ENCODE data around the gene ABCB6. TPM values are rescaled to one million over a fixed set of nuclear protein-coding genes. Genes with fewer than 3 reads are reported as not detected.

ABCB6 gene
- total RNA-seq (2014; rRNA removed; shearing (Covaris generic)) (25.3 and 35.7 TPM in 2 replicates), polyA plus RNA-seq (2016; fragmentation: Nextera tagmentation; extraction: Ambion mirVana) (21.8 TPM in 2 replicates)

DNA sequence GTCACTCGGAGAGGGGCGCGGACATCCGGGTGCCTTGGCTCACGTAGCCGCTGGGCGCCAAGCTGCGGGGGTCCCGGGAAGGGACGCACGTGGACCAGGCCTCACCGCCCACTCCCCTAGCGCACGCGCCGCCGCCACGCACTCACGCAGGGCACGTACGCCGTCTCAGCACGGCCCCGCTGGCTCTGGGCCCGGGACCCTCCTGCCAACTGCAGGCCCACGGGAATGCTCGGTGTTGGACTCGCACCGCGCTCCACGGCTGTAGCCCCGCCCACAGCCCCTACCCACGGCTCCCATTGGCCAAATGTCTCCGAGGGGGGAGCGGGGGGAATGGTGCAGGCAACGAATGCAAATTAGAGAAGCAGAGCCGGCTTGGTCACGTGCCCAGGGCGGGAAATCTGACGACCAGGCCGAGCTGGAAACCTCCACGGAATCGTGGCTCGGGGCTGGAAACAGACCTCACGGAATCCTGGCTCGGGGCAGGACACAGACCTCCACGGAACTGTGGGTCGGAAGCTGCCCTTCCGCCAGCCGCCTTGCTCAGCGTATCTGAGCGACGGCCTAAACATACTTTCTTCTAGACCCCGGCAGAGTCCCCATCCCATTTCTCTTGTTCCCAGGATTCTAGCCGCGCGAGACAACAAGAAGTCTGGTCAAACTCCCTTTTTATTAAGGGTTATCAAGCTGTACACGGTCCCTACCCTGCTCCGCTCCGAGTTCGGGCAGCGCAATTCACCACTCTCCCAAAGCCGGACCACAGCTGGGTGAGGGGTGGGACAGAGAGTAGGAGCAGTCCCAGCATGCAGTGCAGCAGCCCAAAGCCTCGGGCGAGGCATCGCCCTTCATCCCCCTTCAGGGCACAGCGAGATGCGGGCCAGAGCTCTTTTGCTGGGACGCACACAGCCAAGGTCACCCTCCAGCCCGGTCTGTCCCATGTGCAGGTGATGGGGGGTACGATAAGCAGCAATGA lies at the start of gene ABCB6:
ABCB6 (minus strand) TSS at position 227 of the 970 bp plus-strand sequence. CDS start 285 bp downstream, outside the sequence.
- Histone ChIP-seq H3K36me3 (ENCODE audit: low read depth) (peaks cover 15% of the 10 kb centered on the region), H4K20me1 (ENCODE audit: insufficient read depth) (no peaks in the 10 kb centered on the region), H3K9ac (peak within 1 kb of the TSS; percentile 83), H2AFZ (peak within 1 kb of the TSS; percentile 35), H3K79me2 (ENCODE audit: insufficient read depth) (peaks cover 11% of the 10 kb centered on the region; the same call in 1 of the 2 replicates), H3K4me1 (ENCODE audit: insufficient read depth) (peaks cover 16% of the 10 kb centered on the region), H3F3A (ENCODE audit: insufficient read depth) (peaks cover 17% of the 10 kb centered on the region), H3K9me3 (ENCODE audit: low read depth) (no peaks in the 10 kb centered on the region), H3K9me2 (ENCODE audit: insufficient read depth) (no peaks in the 10 kb centered on the region), H3K4me3 (peak within 1 kb of the TSS; percentile 69), H3K27me3 (replicated peaks; ENCODE audit: insufficient read depth) (no peaks in the 10 kb centered on the region), H3K4me2 (ENCODE audit: unreplicated experiment) (peak within 1 kb of the TSS; percentile 75), H3K27ac (peak within 1 kb of the TSS; percentile 91)
- 6 to 9% methylated on average over 47 to 67 of the region's 71 CpGs for WGBS, 2 experiments (ENCODE audit: low coverage in 1 of 2, low lambda C conversion rate in 2 of 2, missing lambda C conversion rate in 2 of 2)
- TF ChIP-seq EZH2phosphoT487 (IDR thresholded peaks at IDR 0.05; ENCODE audit: insufficient read depth, low read depth) (no peak), EZH2 (IDR thresholded peaks at IDR 0.05; ENCODE audit: insufficient read depth, poor library complexity, severe bottlenecking) (no peak)
- peak; percentile 96 for DNase-seq
- in situ Hi-C loops (cut with MboI) = no loop called here

DNA sequence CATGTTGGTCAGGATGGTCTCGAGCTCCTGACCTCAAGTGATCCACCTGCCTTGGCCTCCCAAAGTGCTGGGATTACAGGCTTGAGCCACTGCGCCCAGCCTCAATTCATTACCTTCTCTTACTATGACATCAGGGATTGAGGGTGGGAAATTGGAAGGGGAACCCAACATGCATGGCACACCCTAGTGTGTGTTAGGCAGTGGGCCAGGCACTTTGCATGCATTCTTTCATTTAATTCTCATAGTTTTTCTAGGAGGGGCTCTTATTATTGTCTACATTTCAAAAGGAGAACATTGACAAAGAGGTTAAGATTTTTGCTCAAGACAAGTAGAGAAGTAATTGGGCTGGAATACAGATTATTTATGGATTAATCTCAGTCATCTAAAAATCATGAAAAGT lies 49.5 kb upstream of the ABCB6 start:
- no peak overlapping the region for H3K27ac ChIP-seq
- no peaks in the 10 kb centered on the region for H3K27me3 ChIP-seq (replicated peaks; ENCODE audit: insufficient read depth)
- H3K9ac ChIP-seq = no peak overlapping the region
- in situ Hi-C loops (cut with MboI) = no loop called here
- H3K4me2 ChIP-seq (ENCODE audit: unreplicated experiment) = no peak overlapping the region
- TF ChIP-seq EZH2 (IDR thresholded peaks at IDR 0.05; ENCODE audit: insufficient read depth, poor library complexity, severe bottlenecking) = no peak
- TF ChIP-seq EZH2phosphoT487 (IDR thresholded peaks at IDR 0.05; ENCODE audit: insufficient read depth, low read depth) = no peak
- WGBS, 2 experiments (ENCODE audit: low coverage in 1 of 2, low lambda C conversion rate in 2 of 2, missing lambda C conversion rate in 2 of 2) = 41 to 54% methylated on average over 2 of the region's 2 CpGs
- peaks cover under 1% of the 10 kb centered on the region; the same call in 1 of the 2 replicates for H3F3A ChIP-seq (ENCODE audit: insufficient read depth)
- no peaks in the 10 kb centered on the region for H3K9me2 ChIP-seq (ENCODE audit: insufficient read depth)
- no peaks in the 10 kb centered on the region for H3K36me3 ChIP-seq (ENCODE audit: low read depth)
- H3K4me1 ChIP-seq (ENCODE audit: insufficient read depth) = 0 out of 2 replicates have a peak, but pooled peaks cover 11% of the 10 kb centered on the region
- H3K4me3 ChIP-seq = no peak overlapping the region
- H4K20me1 ChIP-seq (ENCODE audit: insufficient read depth) = no peaks in the 10 kb centered on the region
- no peak overlapping the region for H2AFZ ChIP-seq
- no peak for DNase-seq
- H3K9me3 ChIP-seq (ENCODE audit: low read depth) = no peaks in the 10 kb centered on the region
- H3K79me2 ChIP-seq (ENCODE audit: insufficient read depth) = no peaks in the 10 kb centered on the region

DNA sequence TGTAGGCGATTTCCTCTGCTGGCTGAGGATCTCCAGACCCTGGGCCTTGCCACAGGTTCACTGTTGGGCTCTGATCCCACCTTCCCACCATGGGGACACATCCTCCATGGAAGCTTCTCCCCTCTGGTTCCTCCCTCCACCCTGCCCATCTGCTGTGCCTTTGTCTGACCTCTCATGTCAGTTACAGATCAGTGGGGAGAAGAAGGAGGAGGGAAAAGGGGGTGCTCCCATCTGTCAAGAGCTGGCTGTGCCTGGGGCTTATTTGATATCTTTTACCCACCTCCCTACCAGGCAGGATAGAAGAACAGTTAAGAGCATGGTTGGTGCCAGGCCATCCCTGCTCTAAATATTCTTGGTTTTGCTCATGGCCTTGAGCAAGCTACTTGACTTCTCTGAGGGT lies 48.1 kb upstream of the ABCB6 start:
- TF ChIP-seq EZH2 (IDR thresholded peaks at IDR 0.05; ENCODE audit: insufficient read depth, poor library complexity, severe bottlenecking) (no peak), EZH2phosphoT487 (IDR thresholded peaks at IDR 0.05; ENCODE audit: insufficient read depth, low read depth) (no peak)
- no peak overlapping the region for H3K9ac ChIP-seq
- H3K4me1 ChIP-seq (ENCODE audit: insufficient read depth) = no peaks in the 10 kb centered on the region
- H4K20me1 ChIP-seq (ENCODE audit: insufficient read depth) = no peaks in the 10 kb centered on the region
- no peaks in the 10 kb centered on the region for H3K27me3 ChIP-seq (replicated peaks; ENCODE audit: insufficient read depth)
- no peak for DNase-seq
- in situ Hi-C loops (cut with MboI) = no loop called here
- no peak overlapping the region for H3K4me3 ChIP-seq
- H3K9me2 ChIP-seq (ENCODE audit: insufficient read depth) = no peaks in the 10 kb centered on the region
- no peaks in the 10 kb centered on the region for H3F3A ChIP-seq (ENCODE audit: insufficient read depth)
- 50% methylated on average over 1 of the region's 1 CpG; no CpG with 5 or more reads in 1 of the 2 experiments for WGBS, 2 experiments (ENCODE audit: low coverage in 1 of 2, low lambda C conversion rate in 2 of 2, missing lambda C conversion rate in 2 of 2)
- no peak overlapping the region for H2AFZ ChIP-seq
- no peak overlapping the region for H3K4me2 ChIP-seq (ENCODE audit: unreplicated experiment)
- H3K79me2 ChIP-seq (ENCODE audit: insufficient read depth) = no peaks in the 10 kb centered on the region
- H3K27ac ChIP-seq = no peak overlapping the region
- H3K9me3 ChIP-seq (ENCODE audit: low read depth) = no peaks in the 10 kb centered on the region
- H3K36me3 ChIP-seq (ENCODE audit: low read depth) = no peaks in the 10 kb centered on the region

DNA sequence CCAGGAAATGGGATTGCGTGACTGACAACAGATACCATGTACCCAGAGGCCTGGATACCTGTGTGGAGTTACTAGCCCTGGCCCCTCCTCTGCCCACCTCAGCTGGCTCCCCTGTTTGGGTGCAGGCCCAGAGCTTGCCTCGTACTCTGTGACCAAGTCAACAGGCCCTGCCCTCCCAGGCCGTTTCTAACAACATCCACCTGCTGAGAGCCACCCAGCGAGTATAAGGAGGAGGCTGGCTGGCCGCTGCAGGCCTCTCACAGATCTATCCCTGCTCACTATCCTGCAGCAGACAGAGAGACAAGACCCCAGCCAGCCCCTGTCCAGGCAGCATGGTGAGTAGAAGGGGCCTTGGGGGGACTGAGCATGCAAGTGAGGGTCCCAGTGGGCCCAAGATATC lies 47.5 kb upstream of the ABCB6 start:
- Histone ChIP-seq H3K4me1 (ENCODE audit: insufficient read depth) (no peaks in the 10 kb centered on the region), H3K4me2 (ENCODE audit: unreplicated experiment) (no peak overlapping the region), H3K9ac (no peak overlapping the region), H3K27me3 (replicated peaks; ENCODE audit: insufficient read depth) (no peaks in the 10 kb centered on the region), H3K27ac (no peak overlapping the region), H3K9me2 (ENCODE audit: insufficient read depth) (no peaks in the 10 kb centered on the region), H3K79me2 (ENCODE audit: insufficient read depth) (no peaks in the 10 kb centered on the region), H3K9me3 (ENCODE audit: low read depth) (no peaks in the 10 kb centered on the region), H3F3A (ENCODE audit: insufficient read depth) (no peaks in the 10 kb centered on the region), H2AFZ (no peak overlapping the region), H3K36me3 (ENCODE audit: low read depth) (no peaks in the 10 kb centered on the region), H3K4me3 (no peak overlapping the region), H4K20me1 (ENCODE audit: insufficient read depth) (no peaks in the 10 kb centered on the region)
- 54 to 58% methylated on average over 5 of the region's 5 CpGs for WGBS, 2 experiments (ENCODE audit: low coverage in 1 of 2, low lambda C conversion rate in 2 of 2, missing lambda C conversion rate in 2 of 2)
- TF ChIP-seq EZH2phosphoT487 (IDR thresholded peaks at IDR 0.05; ENCODE audit: insufficient read depth, low read depth) (no peak), EZH2 (IDR thresholded peaks at IDR 0.05; ENCODE audit: insufficient read depth, poor library complexity, severe bottlenecking) (no peak)
- DNase-seq = no peak
- in situ Hi-C loops (cut with MboI) = no loop called here

All from GM23248 (cell line).